CD4-positive, alpha-beta memory T cell (primary cell): ENCODE results near the gene INTU. TPM values are rescaled to one million over a fixed set of nuclear protein-coding genes. Genes with fewer than 3 reads are reported as not detected.

Experiments
- CTCF ChIA-PET: fragments of 350-600 bp; sonication (Branson Sonifier 250); formaldehyde crosslinking; loops from one replicate; lab custom pipeline; 2021; ENCODE audit warnings: inconsistent platforms; ENCODE audit not compliant: partially characterized antibody; lab: Charles Lee
- POLR2A ChIA-PET: fragments of 350-600 bp; sonication (Branson Sonifier 250); formaldehyde crosslinking; loops from one replicate; lab custom pipeline; 2021; ENCODE audit not compliant: partially characterized antibody; lab: Charles Lee
- DNase-seq, 5 donors: peaks; one replicate each; pipeline versions ENCODE4 v3.0.0 to v3.0.0-alpha.2; 2020 to 2022; ENCODE audit warnings: mixed read lengths in 1 of 5
- H3K27ac ChIP-seq: one replicate; pipeline ENCODE4 v1.7.0; 2013; ENCODE audit warnings: low read depth, low read length
- H3K27me3 ChIP-seq: 2 replicates; pipeline ENCODE4 v1.7.0; 2013; ENCODE audit warnings: mild to moderate bottlenecking, low read length, moderate library complexity; ENCODE audit not compliant: insufficient read depth
- H3K36me3 ChIP-seq: 2 replicates; pipeline ENCODE4 v1.7.0; 2013; ENCODE audit warnings: mild to moderate bottlenecking, low read length, moderate library complexity; ENCODE audit not compliant: insufficient read depth
- H3K4me1 ChIP-seq: 2 replicates; pipeline ENCODE4 v1.7.0; 2013; ENCODE audit warnings: mild to moderate bottlenecking, low read length, moderate library complexity; ENCODE audit not compliant: insufficient read depth
- H3K4me3 ChIP-seq, 2 donors: one replicate each; pipeline ENCODE4 v1.7.0; 2013; ENCODE audit warnings: low read length in 2 of 2, mild to moderate bottlenecking in 1 of 2
- H3K9me3 ChIP-seq, 2 donors: one replicate each; pipeline ENCODE4 v1.7.0; 2013; ENCODE audit warnings: low read length in 2 of 2, control low read depth in 1 of 2; ENCODE audit not compliant: control insufficient read depth in 1 of 2
- H3K27ac Mint-ChIP-seq, 7 donors: one replicate each; pipeline ENCODE4 v1.8.0; 2020 to 2021; ENCODE audit warnings: mixed read lengths in 7 of 7, mild to moderate bottlenecking in 6 of 7, inconsistent platforms in 3 of 7, moderate library complexity in 3 of 7
- H3K27me3 Mint-ChIP-seq, 2 donors: one replicate each; pipeline ENCODE4 v1.8.0; 2020 to 2021; ENCODE audit warnings: mixed read lengths in 2 of 2
- H3K36me3 Mint-ChIP-seq, 2 donors: one replicate each; pipeline ENCODE4 v1.8.0; 2020 to 2021; ENCODE audit warnings: mixed read lengths in 2 of 2, inconsistent platforms in 1 of 2, mild to moderate bottlenecking in 1 of 2
- H3K4me1 Mint-ChIP-seq, 4 donors: one replicate each; pipeline ENCODE4 v1.8.0; 2020 to 2021; ENCODE audit warnings: mixed read lengths in 4 of 4, mild to moderate bottlenecking in 1 of 4
- H3K4me3 Mint-ChIP-seq, 8 donors: one replicate each; pipeline ENCODE4 v1.8.0; 2020 to 2021; ENCODE audit warnings: mixed read lengths in 8 of 8, mild to moderate bottlenecking in 7 of 8, moderate library complexity in 6 of 8, inconsistent platforms in 3 of 8
- H3K9me3 Mint-ChIP-seq, 8 donors: one replicate each; pipeline ENCODE4 v1.8.0; 2020 to 2021; ENCODE audit warnings: mixed read lengths in 8 of 8, mild to moderate bottlenecking in 5 of 8, inconsistent platforms in 3 of 8, moderate library complexity in 1 of 8
- intact Hi-C: fragments of 100-400 bp; cut with micrococcal nuclease; formaldehyde crosslinking; loops from one replicate; pipeline ENCODE4 v1.15.1; 2023
- polyA plus RNA-seq, 2 donors: library from polyadenylated mRNA; unstranded; fragments of 300-500 nt; fragmentation: Illumina TruSeq; gene quantifications; one replicate each; pipeline ENCODE4 v1.2.3, GENCODE V29; 2021
- total RNA-seq, 2 experiments: library from RNA; stranded (reverse); gene quantifications; one replicate each; pipeline ENCODE4 v1.2.3, GENCODE V29; 2021

The INTU gene
- total and polyA plus RNA-seq, 4 experiments from 2014 or later = 0.37 TPM; not detected in 3

GRCh38 chr4:127698789-127699200 is 66.0 kb downstream of the INTU start:
- H3K36me3 Mint-ChIP-seq = no peaks in the 10 kb centered on the region
- Histone ChIP-seq H3K27me3 (no peaks in the 10 kb centered on the region), H3K27ac (no peak overlapping the region), H3K9me3 (no peaks in the 10 kb centered on the region), H3K4me3 (no peak overlapping the region), H3K36me3 (no peaks in the 10 kb centered on the region), H3K4me1 (no peaks in the 10 kb centered on the region)
- H3K27me3 Mint-ChIP-seq = peaks cover 0 to 5% of the 10 kb centered on the region in 2 donors
- no peaks in the 10 kb centered on the region for H3K4me1 Mint-ChIP-seq
- no peak overlapping the region for H3K27ac Mint-ChIP-seq
- no peak overlapping the region for H3K4me3 Mint-ChIP-seq
- no peak for DNase-seq
- ChIA-PET POLR2A (no interaction called here), CTCF (no interaction called here)
- H3K9me3 Mint-ChIP-seq = peaks cover 0 to 11% (median 5%) of the 10 kb centered on the region in 8 donors
- intact Hi-C loops = no loop called here

DNA sequence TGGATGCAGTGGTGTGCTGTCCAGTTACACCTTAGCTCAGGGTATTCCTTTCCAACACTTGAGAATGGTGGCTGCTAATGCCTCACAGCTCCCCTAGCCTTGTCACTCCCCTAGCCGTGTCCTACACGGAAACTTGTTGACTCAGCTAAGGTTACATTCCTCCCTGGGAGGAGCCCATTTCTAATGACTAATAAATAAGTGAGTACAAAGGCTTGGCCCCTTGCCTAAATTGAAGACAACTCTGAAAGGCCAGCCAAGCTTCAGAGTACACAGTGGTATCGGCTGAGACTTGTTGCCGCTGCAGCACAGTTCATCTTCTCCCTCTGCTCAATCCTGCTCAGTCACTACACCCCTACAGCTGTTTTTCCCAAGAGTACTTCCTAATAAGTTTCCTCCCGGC is 76.2 kb downstream of the INTU start:
- H3K9me3 Mint-ChIP-seq = peaks cover 0 to 4% (median 0%) of the 10 kb centered on the region in 8 donors
- no peaks in the 10 kb centered on the region for H3K4me1 Mint-ChIP-seq
- ChIA-PET POLR2A (no interaction called here), CTCF (no interaction called here)
- intact Hi-C loops = no loop called here
- H3K36me3 Mint-ChIP-seq = no peaks in the 10 kb centered on the region
- Histone ChIP-seq H3K4me1 (no peaks in the 10 kb centered on the region), H3K27ac (no peak overlapping the region), H3K36me3 (no peaks in the 10 kb centered on the region), H3K9me3 (no peaks in the 10 kb centered on the region), H3K4me3 (no peak overlapping the region), H3K27me3 (no peaks in the 10 kb centered on the region)
- H3K27me3 Mint-ChIP-seq = peaks cover 0 to 6% of the 10 kb centered on the region in 2 donors
- peak in 1 of 5 donors; percentile 20 for DNase-seq
- no peak overlapping the region for H3K27ac Mint-ChIP-seq
- no peak overlapping the region for H3K4me3 Mint-ChIP-seq

- DNase-seq = no peak
- no peak overlapping the region for H3K27ac ChIP-seq
- intact Hi-C loops = no loop called here
- no peaks in the 10 kb centered on the region for H3K27me3 ChIP-seq
- H3K4me3 ChIP-seq = no peak overlapping the region
- Mint-ChIP-seq H3K36me3 (no peaks in the 10 kb centered on the region), H3K4me3 (no peak overlapping the region), H3K27me3 (peaks cover 3 to 6% of the 10 kb centered on the region in 2 donors), H3K4me1 (no peaks in the 10 kb centered on the region), H3K27ac (no peak overlapping the region), H3K9me3 (peaks cover 0 to 4% (median 0%) of the 10 kb centered on the region in 8 donors)
- no peaks in the 10 kb centered on the region for H3K9me3 ChIP-seq
- CTCF ChIA-PET = no interaction called here
- POLR2A ChIA-PET = no interaction called here
- H3K36me3 ChIP-seq = no peaks in the 10 kb centered on the region
- H3K4me1 ChIP-seq = no peaks in the 10 kb centered on the region
These were observed 76.7 kb downstream of the INTU start for GRCh38 chr4:127709456-127709855.

DNA sequence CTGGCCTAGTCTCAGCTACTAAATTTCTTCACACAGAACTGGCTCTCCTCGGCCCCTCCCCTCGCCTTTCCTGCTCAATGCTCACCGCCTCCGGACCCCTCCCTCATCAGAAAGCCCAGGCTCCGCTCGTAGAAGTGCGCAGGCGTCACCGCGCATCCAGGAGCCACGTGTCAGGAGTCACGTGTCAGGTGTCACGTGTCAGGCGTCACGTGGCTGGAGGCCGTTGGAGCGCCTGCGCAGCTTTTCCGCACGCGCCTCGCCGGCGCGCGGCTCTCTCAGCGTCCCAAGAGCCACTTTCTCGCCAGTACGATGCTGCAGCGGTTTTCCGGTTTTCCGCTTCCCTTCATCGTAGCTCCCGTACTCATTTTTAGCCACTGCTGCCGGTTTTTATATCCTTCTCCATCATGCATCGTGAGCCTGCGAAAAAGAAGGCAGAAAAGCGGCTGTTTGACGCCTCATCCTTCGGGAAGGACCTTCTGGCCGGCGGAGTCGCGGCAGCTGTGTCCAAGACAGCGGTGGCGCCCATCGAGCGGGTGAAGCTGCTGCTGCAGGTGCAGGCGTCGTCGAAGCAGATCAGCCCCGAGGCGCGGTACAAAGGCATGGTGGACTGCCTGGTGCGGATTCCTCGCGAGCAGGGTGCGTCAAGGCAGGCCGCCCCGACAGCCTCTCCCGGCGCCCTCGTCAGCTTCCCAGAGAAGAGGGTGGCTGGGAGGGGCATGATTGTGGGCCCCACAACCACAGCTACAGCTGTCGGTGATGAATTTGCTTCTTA is 97.6 kb downstream of the INTU start, which contains the start of gene SLC25A31:
SLC25A31 (plus strand) TSS at position 259 of the 772 bp plus-strand sequence; CDS start at position 405, 146 bp downstream.
- ChIA-PET CTCF (no interaction called here), POLR2A (no interaction called here)
- Mint-ChIP-seq H3K9me3 (no peaks in the 10 kb centered on the region), H3K27ac (no peak within 1 kb of the TSS), H3K4me1 (no peaks in the 10 kb centered on the region), H3K4me3 (no peak within 1 kb of the TSS), H3K36me3 (no peaks in the 10 kb centered on the region), H3K27me3 (no peaks in the 10 kb centered on the region)
- DNase-seq = peak in 1 of 5 donors; percentile 20
- Histone ChIP-seq H3K27me3 (no peaks in the 10 kb centered on the region), H3K4me1 (no peaks in the 10 kb centered on the region), H3K27ac (no peak within 1 kb of the TSS), H3K9me3 (no peaks in the 10 kb centered on the region), H3K36me3 (no peaks in the 10 kb centered on the region), H3K4me3 (no peak within 1 kb of the TSS)
- intact Hi-C loops = no loop called here

GRCh38 chr4:127731406-127731805 is 98.6 kb downstream of the INTU start:
- Mint-ChIP-seq H3K27me3 (no peaks in the 10 kb centered on the region), H3K9me3 (no peaks in the 10 kb centered on the region), H3K4me3 (no peak overlapping the region), H3K4me1 (no peaks in the 10 kb centered on the region), H3K27ac (no peak overlapping the region), H3K36me3 (no peaks in the 10 kb centered on the region)
- no peaks in the 10 kb centered on the region for H3K4me1 ChIP-seq
- no peaks in the 10 kb centered on the region for H3K27me3 ChIP-seq
- H3K36me3 ChIP-seq = no peaks in the 10 kb centered on the region
- no peaks in the 10 kb centered on the region for H3K9me3 ChIP-seq
- H3K27ac ChIP-seq = no peak overlapping the region
- POLR2A ChIA-PET = no interaction called here
- no peak for DNase-seq
- intact Hi-C loops = no loop called here
- no peak overlapping the region for H3K4me3 ChIP-seq
- CTCF ChIA-PET = no interaction called here

DNA sequence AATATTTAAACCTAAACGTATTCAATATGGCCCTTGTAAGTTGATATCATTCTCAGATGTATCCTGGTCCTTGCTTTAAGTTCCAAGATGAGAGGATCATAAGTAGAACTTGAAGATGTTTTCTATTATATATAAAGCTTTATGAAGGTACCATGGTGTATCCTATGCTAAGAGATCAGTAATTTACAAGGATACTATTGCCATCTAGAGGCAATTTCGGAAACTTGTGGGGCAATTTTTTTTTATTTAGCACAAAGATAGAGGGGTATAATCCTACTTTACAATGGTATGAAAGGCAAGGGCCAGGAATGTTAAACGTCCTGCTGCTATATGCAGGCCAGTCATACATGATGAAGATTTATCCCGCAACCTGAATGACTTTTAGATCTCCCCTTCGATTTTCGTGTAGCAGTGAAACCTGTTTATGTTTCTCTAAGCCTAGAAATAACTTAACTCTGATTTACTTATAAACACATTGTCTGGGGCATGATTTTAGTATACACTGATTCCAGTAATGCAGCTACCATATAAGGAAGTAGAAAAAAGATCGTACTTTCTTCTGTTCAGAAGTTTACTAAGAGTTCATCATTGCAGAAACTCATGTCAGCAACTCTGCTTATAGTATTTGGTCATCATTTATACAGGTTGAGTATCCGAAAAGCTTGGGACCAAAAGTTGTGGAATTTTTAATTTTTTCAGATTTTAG is 100.0 kb downstream of the INTU start:
- Histone ChIP-seq H3K36me3 (no peaks in the 10 kb centered on the region), H3K27ac (no peak overlapping the region), H3K27me3 (no peaks in the 10 kb centered on the region), H3K4me3 (no peak overlapping the region), H3K4me1 (no peaks in the 10 kb centered on the region), H3K9me3 (no peaks in the 10 kb centered on the region)
- Mint-ChIP-seq H3K27ac (no peak overlapping the region), H3K27me3 (peaks cover 0 to 1% of the 10 kb centered on the region in 2 donors), H3K36me3 (no peaks in the 10 kb centered on the region), H3K4me3 (no peak overlapping the region), H3K9me3 (no peaks in the 10 kb centered on the region), H3K4me1 (no peaks in the 10 kb centered on the region)
- POLR2A ChIA-PET = no interaction called here
- CTCF ChIA-PET = interaction anchor here (2.0 kb wide), 1 partner anchor 9 kb away, joined by 5 read pairs; no protein-coding TSS in a partner anchor
- peak in 1 of 5 donors; percentile 1 for DNase-seq
- intact Hi-C loops = no loop called here

GRCh38 chr4:127734976-127735375 is 102.2 kb downstream of the INTU start:
- H3K27ac Mint-ChIP-seq = no peak overlapping the region
- H3K4me3 Mint-ChIP-seq = no peak overlapping the region
- no peak overlapping the region for H3K4me3 ChIP-seq
- intact Hi-C loops = no loop called here
- no peaks in the 10 kb centered on the region for H3K9me3 ChIP-seq
- DNase-seq = no peak
- no peaks in the 10 kb centered on the region for H3K27me3 ChIP-seq
- no peaks in the 10 kb centered on the region for H3K9me3 Mint-ChIP-seq
- ChIA-PET CTCF (no interaction called here), POLR2A (no interaction called here)
- H3K4me1 Mint-ChIP-seq = no peaks in the 10 kb centered on the region
- no peaks in the 10 kb centered on the region for H3K4me1 ChIP-seq
- no peak overlapping the region for H3K27ac ChIP-seq
- H3K36me3 Mint-ChIP-seq = no peaks in the 10 kb centered on the region
- H3K36me3 ChIP-seq = no peaks in the 10 kb centered on the region
- peaks cover 0 to 1% of the 10 kb centered on the region in 2 donors for H3K27me3 Mint-ChIP-seq
